ENCODE data around the gene PDZD2.

Gene PDZD2

DNA sequence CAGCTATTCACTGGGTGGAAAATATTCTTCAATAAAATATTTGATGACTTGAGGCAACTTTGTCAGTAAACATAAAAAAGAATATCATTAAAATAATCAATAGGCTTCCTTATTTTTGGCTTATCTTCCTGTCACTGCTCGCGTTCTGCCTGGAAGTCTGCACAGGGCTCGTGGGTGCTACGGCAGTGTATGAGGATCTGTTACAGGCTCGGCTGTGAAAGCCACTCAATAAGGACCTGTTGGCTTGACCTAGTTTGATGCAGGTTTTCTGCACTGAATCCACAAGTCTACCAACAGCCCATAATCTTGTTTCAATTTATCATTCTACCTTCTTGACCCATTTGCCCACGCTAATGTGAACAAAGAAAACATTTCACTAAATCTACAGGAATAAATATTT is 97.2 kb downstream of the PDZD2 start:
- no peak overlapping the region for H3K27ac ChIP-seq
- TF ChIP-seq, protein P1, sequence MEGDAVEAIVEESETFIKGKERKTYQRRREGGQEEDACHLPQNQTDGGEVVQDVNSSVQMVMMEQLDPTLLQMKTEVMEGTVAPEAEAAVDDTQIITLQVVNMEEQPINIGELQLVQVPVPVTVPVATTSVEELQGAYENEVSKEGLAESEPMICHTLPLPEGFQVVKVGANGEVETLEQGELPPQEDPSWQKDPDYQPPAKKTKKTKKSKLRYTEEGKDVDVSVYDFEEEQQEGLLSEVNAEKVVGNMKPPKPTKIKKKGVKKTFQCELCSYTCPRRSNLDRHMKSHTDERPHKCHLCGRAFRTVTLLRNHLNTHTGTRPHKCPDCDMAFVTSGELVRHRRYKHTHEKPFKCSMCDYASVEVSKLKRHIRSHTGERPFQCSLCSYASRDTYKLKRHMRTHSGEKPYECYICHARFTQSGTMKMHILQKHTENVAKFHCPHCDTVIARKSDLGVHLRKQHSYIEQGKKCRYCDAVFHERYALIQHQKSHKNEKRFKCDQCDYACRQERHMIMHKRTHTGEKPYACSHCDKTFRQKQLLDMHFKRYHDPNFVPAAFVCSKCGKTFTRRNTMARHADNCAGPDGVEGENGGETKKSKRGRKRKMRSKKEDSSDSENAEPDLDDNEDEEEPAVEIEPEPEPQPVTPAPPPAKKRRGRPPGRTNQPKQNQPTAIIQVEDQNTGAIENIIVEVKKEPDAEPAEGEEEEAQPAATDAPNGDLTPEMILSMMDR (IDR thresholded peaks at IDR 0.05; ENCODE audit: low read depth, low read length, missing control alignments): no peak
- H3K27me3 ChIP-seq (replicated peaks): no peaks in the 10 kb centered on the region
- in situ Hi-C loops (cut with HindIII; ENCODE audit: low pct_ligation_motif_present, low sequenced_read_pairs): no loop called here
- H3K36me3 ChIP-seq (replicated peaks): no peaks in the 10 kb centered on the region
- no peak for DNase-seq
- H3K4me3 ChIP-seq (ENCODE audit: low read depth, low read length): no peak overlapping the region

DNA sequence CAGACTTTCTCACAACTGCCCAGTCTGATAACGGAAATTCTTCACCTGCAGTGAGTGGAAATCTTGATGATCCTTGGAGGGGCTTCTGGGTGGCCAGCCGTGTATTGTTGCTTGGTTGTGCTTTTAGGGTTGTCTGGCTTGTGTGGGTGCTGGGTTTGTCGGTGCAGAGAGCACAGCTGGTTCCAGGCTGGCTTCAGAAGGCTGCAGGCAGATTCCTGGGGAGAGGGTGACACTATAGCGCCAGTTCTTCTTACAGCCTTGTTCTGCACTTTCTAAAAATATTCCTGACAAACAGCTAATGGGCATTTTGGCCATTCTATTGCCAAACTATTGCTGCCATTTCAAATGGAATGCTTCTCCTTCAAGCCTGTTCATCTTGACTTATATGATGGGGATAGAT is 99.3 kb downstream of the PDZD2 start:
- TF ChIP-seq, protein P1 (IDR thresholded peaks at IDR 0.05; ENCODE audit: low read depth, low read length, missing control alignments): no peak
- in situ Hi-C loops (cut with HindIII; ENCODE audit: low pct_ligation_motif_present, low sequenced_read_pairs): no loop called here
- no peak overlapping the region for H3K4me3 ChIP-seq (ENCODE audit: low read depth, low read length)

GRCh38 chr5:31741496-31741895 is 102.6 kb downstream of the PDZD2 start:
- in situ Hi-C loops (cut with HindIII; ENCODE audit: low pct_ligation_motif_present, low sequenced_read_pairs): no loop called here
- no peak for DNase-seq
- no peak overlapping the region for H3K4me3 ChIP-seq (ENCODE audit: low read depth, low read length)
- H3K36me3 ChIP-seq (replicated peaks): no peaks in the 10 kb centered on the region
- H3K27me3 ChIP-seq (replicated peaks): no peaks in the 10 kb centered on the region
- TF ChIP-seq, protein P1 (IDR thresholded peaks at IDR 0.05; ENCODE audit: low read depth, low read length, missing control alignments): no peak
- H3K27ac ChIP-seq: no peak overlapping the region

More for the DNA sequence above, 99.3 kb downstream of the PDZD2 start:
- DNase-seq: no peak
- Histone ChIP-seq H3K27me3 (replicated peaks) (no peaks in the 10 kb centered on the region), H3K36me3 (replicated peaks) (no peaks in the 10 kb centered on the region), H3K27ac (no peak overlapping the region)

GRCh38 chr5:31743678-31744077 is 104.7 kb downstream of the PDZD2 start:
- in situ Hi-C loops (cut with HindIII; ENCODE audit: low pct_ligation_motif_present, low sequenced_read_pairs): no loop called here
- no peak overlapping the region for H3K4me3 ChIP-seq (ENCODE audit: low read depth, low read length)

GRCh38 chr5:31748458-31749172 is 109.7 kb downstream of the PDZD2 start:
- H3K27me3 ChIP-seq (replicated peaks): no peaks in the 10 kb centered on the region
- no peak overlapping the region for H3K4me3 ChIP-seq (ENCODE audit: low read depth, low read length)
- TF ChIP-seq, protein P1 (IDR thresholded peaks at IDR 0.05; ENCODE audit: low read depth, low read length, missing control alignments): no peak
- no peak overlapping the region for H3K27ac ChIP-seq
- no peaks in the 10 kb centered on the region for H3K36me3 ChIP-seq (replicated peaks)
- in situ Hi-C loops (cut with HindIII; ENCODE audit: low pct_ligation_motif_present, low sequenced_read_pairs): no loop called here
- no peak for DNase-seq

More at GRCh38 chr5:31743678-31744077, 104.7 kb downstream of the PDZD2 start:
- no peaks in the 10 kb centered on the region for H3K27me3 ChIP-seq (replicated peaks)
- H3K27ac ChIP-seq: no peak overlapping the region
- H3K36me3 ChIP-seq (replicated peaks): no peaks in the 10 kb centered on the region
- TF ChIP-seq, protein P1 (IDR thresholded peaks at IDR 0.05; ENCODE audit: low read depth, low read length, missing control alignments): no peak
- no peak for DNase-seq

DNA sequence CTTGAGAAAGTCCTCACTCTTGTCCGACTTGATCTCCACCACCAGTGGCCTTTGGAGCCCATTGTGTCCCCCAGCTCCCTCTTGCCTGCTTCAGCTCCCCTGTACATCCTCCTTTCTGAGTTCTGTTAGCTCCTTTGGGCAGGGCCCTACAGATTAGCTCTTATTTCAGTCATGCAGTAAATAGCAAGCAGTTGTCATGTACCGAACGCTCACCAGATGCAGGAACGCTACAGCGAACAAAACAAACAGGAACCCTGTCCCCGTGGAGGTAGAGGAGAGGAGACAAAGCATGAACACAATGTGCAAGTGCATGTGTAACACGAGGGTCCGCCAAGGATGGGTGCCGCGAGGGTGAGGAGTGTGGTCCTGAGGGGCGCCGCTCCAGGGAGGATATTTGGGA is 111.3 kb downstream of the PDZD2 start:
- TF ChIP-seq, protein P1 (IDR thresholded peaks at IDR 0.05; ENCODE audit: low read depth, low read length, missing control alignments): no peak
- DNase-seq: no peak
- in situ Hi-C loops (cut with HindIII; ENCODE audit: low pct_ligation_motif_present, low sequenced_read_pairs): no loop called here
- Histone ChIP-seq H3K36me3 (replicated peaks) (no peaks in the 10 kb centered on the region), H3K27me3 (replicated peaks) (no peaks in the 10 kb centered on the region), H3K27ac (no peak overlapping the region), H3K4me3 (ENCODE audit: low read depth, low read length) (no peak overlapping the region)

Data from brain microvascular endothelial cell (primary cell).